Keratinocyte (primary cell): ENCODE measurements around the gene ADARB2. TPM values are rescaled to one million over a fixed set of nuclear protein-coding genes. Genes with fewer than 3 reads are reported as not detected.
"Not testable (repeated sequence)": the region's sequence is repeated elsewhere in the genome, so short reads cannot be mapped to it uniquely, and the experiment has no call there.

Source experiments
- DNase-seq: peaks from one replicate; pipeline ENCODE4 v3.0.0-alpha.2; 2011; ENCODE audit warnings: low read depth, missing footprints, low spot score
- FAIRE-seq: peaks from 2 replicates; lab custom pipeline; 2011; peaks lifted over from hg19 to GRCh38; lab: Jason Lieb, UNC
- H2AFZ ChIP-seq: 2 replicates; pipeline ENCODE4 v1.6.0; 2012; ENCODE audit warnings: low read length, control low read depth, inconsistent platforms; ENCODE audit not compliant: control insufficient read depth
- H3K27ac ChIP-seq: 2 replicates; pipeline ENCODE4 v1.5.1; 2011; ENCODE audit warnings: low read length; ENCODE audit not compliant: control insufficient read depth, insufficient read depth
- H3K27me3 ChIP-seq: 3 replicates; pipeline ENCODE4 v1.6.0; 2011; ENCODE audit warnings: low read length; ENCODE audit not compliant: control insufficient read depth, insufficient read depth; ENCODE audit errors: extremely low read depth
- H3K36me3 ChIP-seq, 2 experiments: 2 replicates in 1 of 2; 3 replicates in 1 of 2; pipeline ENCODE4 v1.5.1; 2011; ENCODE audit warnings: low read length in 2 of 2, mild to moderate bottlenecking in 1 of 2; ENCODE audit not compliant: control insufficient read depth in 2 of 2, insufficient read depth in 2 of 2; ENCODE audit errors: extremely low read depth in 1 of 2
- H3K4me1 ChIP-seq: 3 replicates; pipeline ENCODE4 v1.5.1; 2011; ENCODE audit warnings: low read length; ENCODE audit not compliant: control insufficient read depth, insufficient read depth; ENCODE audit errors: extremely low read depth
- H3K4me2 ChIP-seq: 3 replicates; pipeline ENCODE4 v1.6.0; 2011; ENCODE audit warnings: low read depth, low read length; ENCODE audit not compliant: control insufficient read depth, insufficient read depth; ENCODE audit errors: extremely low read depth
- H3K4me3 ChIP-seq, 3 experiments: fragments of 200-600 bp in 1 of 3; sonication (generic) in 1 of 3; 2 replicates in 2 of 3; 3 replicates in 1 of 3; pipeline ENCODE4 v1.5.1; 2011 to 2016; ENCODE audit warnings: low read length in 3 of 3, mild to moderate bottlenecking in 3 of 3, control low read depth in 2 of 3, inconsistent platforms in 1 of 3, low read depth in 1 of 3, mixed read lengths in 1 of 3, mixed run types in 1 of 3, moderate library complexity in 1 of 3; ENCODE audit not compliant: control insufficient read depth in 2 of 3, insufficient read depth in 2 of 3; ENCODE audit errors: extremely low read depth in 1 of 3
- H3K79me2 ChIP-seq: 2 replicates; pipeline ENCODE4 v1.6.0; 2012; ENCODE audit warnings: low read length; ENCODE audit not compliant: control insufficient read depth, insufficient read depth
- H3K9ac ChIP-seq: 3 replicates; pipeline ENCODE4 v1.6.0; 2011; ENCODE audit warnings: low read length; ENCODE audit not compliant: control insufficient read depth, insufficient read depth; ENCODE audit errors: extremely low read depth
- H3K9me1 ChIP-seq: 3 replicates; pipeline ENCODE4 v1.6.0; 2011; ENCODE audit warnings: low read length; ENCODE audit not compliant: control insufficient read depth, insufficient read depth; ENCODE audit errors: extremely low read depth
- H3K9me3 ChIP-seq: 2 replicates; pipeline ENCODE4 v1.5.1; 2012; ENCODE audit warnings: low read depth, low read length; ENCODE audit not compliant: control insufficient read depth
- H4K20me1 ChIP-seq: 3 replicates; pipeline ENCODE4 v1.6.0; 2011; ENCODE audit warnings: low read length; ENCODE audit not compliant: control insufficient read depth, insufficient read depth; ENCODE audit errors: extremely low read depth
- EZH2 ChIP-seq: IDR thresholded peaks from one replicate; pipeline ENCODE4 v1.6.1; 2012; ENCODE audit warnings: inconsistent platforms, mild to moderate bottlenecking, low read length, moderate library complexity
- dilution Hi-C: fragments of 300-500 bp; cut with MboI; formaldehyde crosslinking; loops from one replicate; pipeline ENCODE4 v1.7.0; 2020; ENCODE audit warnings: low sequenced_read_pairs; ENCODE audit not compliant: extremely low pct_ligation_motif_present
- polyA plus RNA-seq, 5 experiments: library from polyadenylated mRNA; depleted of rRNA in 3 of 5; stranded (reverse) in 3 of 5; stranded (forward) in 1 of 5; unstranded in 1 of 5; fragments of >200 nt; gene quantifications; 1 replicate in 1 of 5; 2 replicates in 3 of 5; 3 replicates in 1 of 5; pipeline versions ENCODE4 v1.2.1 to v1.2.3, GENCODE V29; 2011 to 2012; ENCODE audit warnings: missing spikeins in 2 of 5, low read depth in 1 of 5, low replicate concordance in 1 of 5
- TF ChIP-seq, protein P1 (sequence below), 3 experiments: IDR thresholded peaks in 1 of 3; conservative IDR thresholded peaks in 1 of 3; optimal IDR thresholded peaks in 1 of 3; 2 replicates in 2 of 3; 3 replicates in 1 of 3; pipeline versions ENCODE3 to v1.5.1; 2011; ENCODE audit warnings: low read length in 3 of 3, mild to moderate bottlenecking in 3 of 3, moderate library complexity in 2 of 3, control low read depth in 1 of 3, inconsistent platforms in 1 of 3; ENCODE audit not compliant: insufficient read depth in 2 of 3; ENCODE audit errors: extremely low read depth in 1 of 3

Gene ADARB2
- polyA plus RNA-seq, 1 donor (not counting 4 experiments of a cell fraction or from before 2014, with no cell fraction given): not detected

GRCh38 chr10:1327759-1328158, 409.6 kb downstream of the ADARB2 start:
- no peak for FAIRE-seq
- H3K36me3 ChIP-seq: no peaks in the 10 kb centered on the region
- H3K79me2 ChIP-seq: no peaks in the 10 kb centered on the region
- dilution Hi-C loops: no loop called here
- H2AFZ ChIP-seq: no peak overlapping the region
- TF ChIP-seq EZH2: no peak
- TF ChIP-seq, protein P1, sequence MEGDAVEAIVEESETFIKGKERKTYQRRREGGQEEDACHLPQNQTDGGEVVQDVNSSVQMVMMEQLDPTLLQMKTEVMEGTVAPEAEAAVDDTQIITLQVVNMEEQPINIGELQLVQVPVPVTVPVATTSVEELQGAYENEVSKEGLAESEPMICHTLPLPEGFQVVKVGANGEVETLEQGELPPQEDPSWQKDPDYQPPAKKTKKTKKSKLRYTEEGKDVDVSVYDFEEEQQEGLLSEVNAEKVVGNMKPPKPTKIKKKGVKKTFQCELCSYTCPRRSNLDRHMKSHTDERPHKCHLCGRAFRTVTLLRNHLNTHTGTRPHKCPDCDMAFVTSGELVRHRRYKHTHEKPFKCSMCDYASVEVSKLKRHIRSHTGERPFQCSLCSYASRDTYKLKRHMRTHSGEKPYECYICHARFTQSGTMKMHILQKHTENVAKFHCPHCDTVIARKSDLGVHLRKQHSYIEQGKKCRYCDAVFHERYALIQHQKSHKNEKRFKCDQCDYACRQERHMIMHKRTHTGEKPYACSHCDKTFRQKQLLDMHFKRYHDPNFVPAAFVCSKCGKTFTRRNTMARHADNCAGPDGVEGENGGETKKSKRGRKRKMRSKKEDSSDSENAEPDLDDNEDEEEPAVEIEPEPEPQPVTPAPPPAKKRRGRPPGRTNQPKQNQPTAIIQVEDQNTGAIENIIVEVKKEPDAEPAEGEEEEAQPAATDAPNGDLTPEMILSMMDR (optimal IDR thresholded peaks at IDR 0.05 in 1 of 3, IDR thresholded peaks at IDR 0.05 in 1 of 3, conservative IDR thresholded peaks at IDR 0.05 in 1 of 3; ENCODE audit: extremely low read depth in 1 of 3, insufficient read depth in 2 of 3, low read length in 3 of 3): no peak
- H3K4me3 ChIP-seq: no peak overlapping the region
- H3K27me3 ChIP-seq: no peaks in the 10 kb centered on the region
- no peaks in the 10 kb centered on the region for H4K20me1 ChIP-seq
- H3K27ac ChIP-seq: no peak overlapping the region
- no peak overlapping the region for H3K9ac ChIP-seq
- H3K4me1 ChIP-seq: no peaks in the 10 kb centered on the region
- DNase-seq: no peak
- no peak overlapping the region for H3K4me2 ChIP-seq
- H3K9me1 ChIP-seq: no peaks in the 10 kb centered on the region
- no peaks in the 10 kb centered on the region for H3K9me3 ChIP-seq

GRCh38 chr10:1326514-1326913, 410.8 kb downstream of the ADARB2 start:
- H3K4me1 ChIP-seq, H3K79me2 ChIP-seq, dilution Hi-C loops, H3K9ac ChIP-seq, H3K9me3 ChIP-seq, H3K9me1 ChIP-seq, H3K27me3 ChIP-seq, H2AFZ ChIP-seq, H3K27ac ChIP-seq, H3K4me3 ChIP-seq, FAIRE-seq, H3K36me3 ChIP-seq, H4K20me1 ChIP-seq, DNase-seq, H3K4me2 ChIP-seq: not testable (repeated sequence)

GRCh38 chr10:1324903-1325302, 412.4 kb downstream of the ADARB2 start:
- DNase-seq (no peak), FAIRE-seq (no peak)
- no peak overlapping the region for H3K4me3 ChIP-seq
- dilution Hi-C loops: no loop called here
- no peaks in the 10 kb centered on the region for H3K79me2 ChIP-seq
- no peaks in the 10 kb centered on the region for H3K4me1 ChIP-seq
- H3K4me2 ChIP-seq: no peak overlapping the region
- no peak overlapping the region for H3K27ac ChIP-seq
- no peak overlapping the region for H2AFZ ChIP-seq
- no peaks in the 10 kb centered on the region for H3K9me1 ChIP-seq
- no peaks in the 10 kb centered on the region for H3K27me3 ChIP-seq
- no peaks in the 10 kb centered on the region for H3K36me3 ChIP-seq
- no peak for TF ChIP-seq EZH2
- TF ChIP-seq, protein P1 (optimal IDR thresholded peaks at IDR 0.05 in 1 of 3, IDR thresholded peaks at IDR 0.05 in 1 of 3, conservative IDR thresholded peaks at IDR 0.05 in 1 of 3; ENCODE audit: extremely low read depth in 1 of 3, insufficient read depth in 2 of 3, low read length in 3 of 3): no peak
- H4K20me1 ChIP-seq: no peaks in the 10 kb centered on the region
- no peaks in the 10 kb centered on the region for H3K9me3 ChIP-seq
- no peak overlapping the region for H3K9ac ChIP-seq
